IMR-90 (cell line): ENCODE results near the gene LCTL. TPM values are rescaled to one million over a fixed set of nuclear protein-coding genes. Genes with fewer than 3 reads are reported as not detected.

Experiments
- ATAC-seq: fragments of 200-7000 bp; cut with Tn5 transposase; 2 replicates; pipeline ENCODE4 v1.9.1; 2020; ENCODE audit warnings: low read depth, mild to moderate bottlenecking, moderate library complexity
- BruUV-seq: library from RNA; stranded (reverse); fragments of 400-500 nt; replicated peaks from 2 replicates; lab custom pipeline; 2021; lab: Mats Ljungman, UMichigan
- CTCF ChIA-PET: fragments of 300-600 bp; formaldehyde crosslinking; extraction: SDS; loops from one replicate; lab custom pipeline; 2021; ENCODE audit warnings: antibody characterized with exemption; lab: Yijun Ruan, JAX
- POLR2A ChIA-PET: fragments of 300-600 bp; sonication (Branson Sonifier 250); formaldehyde crosslinking; loops from one replicate; lab custom pipeline; 2022; ENCODE audit warnings: antibody characterized with exemption; ENCODE audit not compliant: unreplicated experiment; lab: Charles Lee
- DNase-seq: peaks from one replicate; pipeline ENCODE4 v3.0.0; 2013
- H2AFZ ChIP-seq: replicated peaks from 2 replicates; pipeline ENCODE3; 2013; ENCODE audit warnings: low read length, mild to moderate bottlenecking; ENCODE audit not compliant: poor library complexity
- H2AK5ac ChIP-seq: 2 replicates; pipeline ENCODE4 v1.6.1; 2013; ENCODE audit warnings: low read depth, low read length, inconsistent platforms
- H2AK9ac ChIP-seq: replicated peaks from 2 replicates; pipeline ENCODE3; 2013; ENCODE audit warnings: mild to moderate bottlenecking, low read depth, low read length, moderate library complexity; ENCODE audit not compliant: poor library complexity
- H2BK120ac ChIP-seq: 2 replicates; pipeline ENCODE4 v1.6.1; 2013; ENCODE audit warnings: low read depth, low read length, inconsistent platforms
- H2BK15ac ChIP-seq: 3 replicates; pipeline ENCODE4 v1.6.1; 2013; ENCODE audit warnings: low read depth, low read length, inconsistent platforms
- H2BK20ac ChIP-seq: 2 replicates; pipeline ENCODE4 v1.6.1; 2013; ENCODE audit warnings: low read depth, mild to moderate bottlenecking, inconsistent platforms, low read length, moderate library complexity
- H2BK5ac ChIP-seq: 2 replicates; pipeline ENCODE4 v1.6.1; 2013; ENCODE audit warnings: mild to moderate bottlenecking, low read depth, low read length, inconsistent platforms; ENCODE audit not compliant: poor library complexity, severe bottlenecking
- H3K14ac ChIP-seq: replicated peaks from 2 replicates; pipeline ENCODE4 v1.6.1; 2013; ENCODE audit warnings: low read depth, low read length, inconsistent platforms
- H3K18ac ChIP-seq: 2 replicates; pipeline ENCODE4 v1.6.1; 2013; ENCODE audit warnings: low read depth, low read length, control low read depth
- H3K23ac ChIP-seq: 2 replicates; pipeline ENCODE4 v1.6.1; 2013; ENCODE audit warnings: low read depth, low read length, inconsistent platforms
- H3K27ac ChIP-seq: 2 replicates; pipeline ENCODE4 v1.5.1; 2013; ENCODE audit warnings: mild to moderate bottlenecking, control low read depth, low read length; ENCODE audit not compliant: insufficient read depth
- H3K27me3 ChIP-seq: 2 replicates; pipeline ENCODE4 v1.6.1; 2013; ENCODE audit warnings: low read length; ENCODE audit not compliant: control insufficient read depth, insufficient read depth
- H3K36me3 ChIP-seq: 2 replicates; pipeline ENCODE4 v1.6.1; 2013; ENCODE audit warnings: low read length, mixed read lengths; ENCODE audit not compliant: control insufficient read depth, insufficient read depth
- H3K4ac ChIP-seq: 2 replicates; pipeline ENCODE4 v1.6.1; 2013; ENCODE audit warnings: low read depth, low read length, inconsistent platforms
- H3K4me1 ChIP-seq: 2 replicates; pipeline ENCODE4 v1.6.1; 2013; ENCODE audit warnings: low read length, mixed read lengths; ENCODE audit not compliant: control insufficient read depth, insufficient read depth
- H3K4me2 ChIP-seq: 2 replicates; pipeline ENCODE4 v1.6.1; 2013; ENCODE audit warnings: low read depth, mild to moderate bottlenecking, control low read depth, low read length, moderate library complexity
- H3K4me3 ChIP-seq: 2 replicates; pipeline ENCODE4 v1.5.1; 2013; ENCODE audit warnings: low read depth, mild to moderate bottlenecking, control low read depth, low read length, moderate library complexity; ENCODE audit not compliant: insufficient read depth
- H3K56ac ChIP-seq: 2 replicates; pipeline ENCODE4 v1.6.1; 2013; ENCODE audit warnings: low read length, inconsistent platforms; ENCODE audit not compliant: insufficient read depth; ENCODE audit errors: extremely low read depth
- H3K79me1 ChIP-seq, 2 experiments: 2 replicates each; pipeline ENCODE4 v1.6.1; 2013; ENCODE audit warnings: low read length in 2 of 2, inconsistent platforms in 1 of 2, low read depth in 1 of 2
- H3K9ac ChIP-seq: 2 replicates; pipeline ENCODE4 v1.6.1; 2013; ENCODE audit warnings: low read depth, low read length, control low read depth
- H3K9me1 ChIP-seq: 2 replicates; pipeline ENCODE4 v1.6.1; 2013; ENCODE audit warnings: low read length, inconsistent platforms; ENCODE audit not compliant: insufficient read depth
- H3K9me3 ChIP-seq: 2 replicates; pipeline ENCODE4 v1.6.1; 2013; ENCODE audit warnings: low read length; ENCODE audit not compliant: control insufficient read depth, insufficient read depth
- H4K20me1 ChIP-seq: 2 replicates; pipeline ENCODE4 v1.6.1; 2013; ENCODE audit warnings: low read length, inconsistent platforms; ENCODE audit not compliant: insufficient read depth
- H4K5ac ChIP-seq: 2 replicates; pipeline ENCODE4 v1.6.1; 2013; ENCODE audit warnings: mild to moderate bottlenecking, low read depth, low read length, control low read depth
- H4K8ac ChIP-seq, 2 experiments: 2 replicates each; pipeline ENCODE4 v1.6.1; 2013; ENCODE audit warnings: low read depth in 2 of 2, low read length in 2 of 2, control low read depth in 1 of 2, inconsistent platforms in 1 of 2
- H4K91ac ChIP-seq: 2 replicates; pipeline ENCODE4 v1.6.1; 2013; ENCODE audit warnings: low read depth, low read length, inconsistent platforms; ENCODE audit not compliant: insufficient read depth
- BHLHE40 ChIP-seq: fragments of 150-350 bp; IDR thresholded peaks from 2 replicates; pipeline ENCODE4 v1.6.1; 2016; ENCODE audit warnings: mild to moderate bottlenecking, low read depth, low read length
- CTCF ChIP-seq: conservative IDR thresholded peaks from 2 replicates; pipeline ENCODE4 v1.5.1; 2012; ENCODE audit warnings: mild to moderate bottlenecking, low read depth, low read length, improper control_type of control experiment
- MAFK ChIP-seq: IDR thresholded peaks from 2 replicates; pipeline ENCODE4 v1.6.1; 2012; ENCODE audit warnings: low read depth, low read length, improper control_type of control experiment
- MAZ ChIP-seq: IDR thresholded peaks from 2 replicates; pipeline ENCODE4 v1.6.1; 2012; ENCODE audit warnings: low read depth, mild to moderate bottlenecking, low read length, improper control_type of control experiment, moderate library complexity, borderline replicate concordance
- MXI1 ChIP-seq: IDR thresholded peaks from 2 replicates; pipeline ENCODE4 v1.6.1; 2012; ENCODE audit warnings: low read depth, mild to moderate bottlenecking, low read length, moderate library complexity, borderline replicate concordance
- NFE2L2 ChIP-seq: fragments of 150-350 bp; IDR thresholded peaks from 2 replicates; pipeline ENCODE4 v1.6.1; 2016; ENCODE audit warnings: low read depth, mild to moderate bottlenecking, low read length
- RCOR1 ChIP-seq: IDR thresholded peaks from 2 replicates; pipeline ENCODE4 v1.6.1; 2012; ENCODE audit warnings: mild to moderate bottlenecking, low read length, improper control_type of control experiment; ENCODE audit not compliant: insufficient replicate concordance
- WGBS, 2 experiments: methylation state at CpG; one replicate each; pipeline versions ENCODE4 v1.1.5 to v1.1.7; 2013; ENCODE audit warnings: missing lambda C conversion rate in 2 of 2; ENCODE audit not compliant: insufficient read length in 1 of 2; ENCODE audit errors: extremely low coverage in 2 of 2; 5-methylcytosine and 5-hydroxymethylcytosine counted together
- dilution Hi-C: fragments of 300-500 bp; cut with HindIII; formaldehyde crosslinking; loops from one replicate; pipeline ENCODE4 v1.14.3; 2018; ENCODE audit warnings: low sequenced_read_pairs; ENCODE audit not compliant: unreplicated experiment
- in situ Hi-C: fragments of 300-500 bp; cut with MboI; formaldehyde crosslinking; loops from 3 replicates; pipeline ENCODE4 v1.14.3; 2019; ENCODE audit warnings: low sequenced_read_pairs, inconsistent platforms, mixed read lengths
- intact Hi-C: fragments of 100-400 bp; cut with micrococcal nuclease; formaldehyde crosslinking; loops from 2 replicates; pipeline ENCODE4 v1.10.0; 2022
- polyA plus RNA-seq, 3 experiments: library from polyadenylated mRNA; depleted of rRNA; stranded (reverse); fragments of >200 nt; gene quantifications; 2 replicates each; pipeline ENCODE4 v1.2.3, GENCODE V29; 2012; ENCODE audit warnings: low replicate concordance in 1 of 3
- total RNA-seq: library from RNA; depleted of rRNA; stranded (reverse); fragments of >200 nt; gene quantifications from 2 replicates; pipeline ENCODE4 v1.2.3, GENCODE V29; 2012

Gene LCTL
- total and polyA plus RNA-seq, 2 of the 4 experiments (the other 2 are of a cell fraction) = 10.3 to 10.4 TPM

- H3K56ac ChIP-seq = no peak overlapping the region
- DNase-seq = no peak
- dilution Hi-C loops = no loop called here
- peak overlapping the region; percentile 38; the same call in 1 of the 2 replicates for H3K4ac ChIP-seq
- H2BK20ac ChIP-seq = no peak overlapping the region
- peak overlapping the region; percentile 59 to 67; a peak in 2 of 4 replicates for H4K8ac ChIP-seq
- intact Hi-C loops = no loop called here
- no peaks in the 10 kb centered on the region for H3K79me1 ChIP-seq
- no peaks in the 10 kb centered on the region for H3K27me3 ChIP-seq
- no peak overlapping the region for H3K27ac ChIP-seq
- no peaks in the 10 kb centered on the region for H3K9me3 ChIP-seq
- no peak overlapping the region for H2AK9ac ChIP-seq
- in situ Hi-C loops = no loop called here
- peaks cover 16% of the 10 kb centered on the region for H3K9me1 ChIP-seq
- no TSS peak for BruUV-seq
- no peak overlapping the region for H4K5ac ChIP-seq
- H4K91ac ChIP-seq = no peak overlapping the region
- no peak overlapping the region; the same call in 1 of the 2 replicates for H3K18ac ChIP-seq
- TF ChIP-seq MAFK (no peak), NFE2L2 (no peak), MXI1 (no peak), CTCF (no peak), BHLHE40 (no peak; the same call in 1 of the 2 replicates), MAZ (no peak), RCOR1 (no peak)
- H3K14ac ChIP-seq = peak overlapping the region; percentile 17; the same call in 1 of the 2 replicates
- H3K9ac ChIP-seq = no peak overlapping the region
- CTCF ChIA-PET = interaction anchor here (0.7 kb wide), 1 partner anchor 8 kb away, joined by 3 read pairs; no protein-coding TSS in a partner anchor
- no peak overlapping the region for H3K23ac ChIP-seq
- peak overlapping the region; percentile 64; the same call in 1 of the 2 replicates for H2AK5ac ChIP-seq
- H2BK15ac ChIP-seq = peak overlapping the region; percentile 60; the same call in 1 of the 3 replicates
- H3K4me1 ChIP-seq = peaks cover 18% of the 10 kb centered on the region
- H2AFZ ChIP-seq = peak overlapping the region; percentile 78
- no peak overlapping the region for H2BK5ac ChIP-seq
- no peaks in the 10 kb centered on the region for H3K36me3 ChIP-seq
- no peaks in the 10 kb centered on the region; the same call in 1 of the 2 replicates for H4K20me1 ChIP-seq
- H2BK120ac ChIP-seq = peak overlapping the region; percentile 8; the same call in 1 of the 2 replicates
- no peak overlapping the region for H3K4me2 ChIP-seq
- H3K4me3 ChIP-seq = no peak overlapping the region
- no peak; the same call in 1 of the 2 replicates for ATAC-seq
- POLR2A ChIA-PET = no interaction called here
- WGBS, 2 experiments = no CpG with 5 or more reads among the region's 2 CpGs
Measured at GRCh38 chr15:66574596-66574950, 8.8 kb upstream of the LCTL start.
